Left ventricle myocardium inferior (tissue), 1 donor: ENCODE data around the gene EIPR1. TPM values are rescaled to one million over a fixed set of nuclear protein-coding genes. Genes with fewer than 3 reads are reported as not detected.

Experiments
- DNase-seq: peaks from one replicate; pipeline ENCODE4 v3.0.0-alpha.2; 2020
- H3K27ac ChIP-seq: fragments of 200-600 bp; replicated peaks from 2 replicates; pipeline ENCODE4 v1.8.0; 2021
- H3K27me3 ChIP-seq: fragments of 200-600 bp; 2 replicates; pipeline ENCODE4 v1.8.0; 2021; ENCODE audit warnings: low read depth
- H3K36me3 ChIP-seq: fragments of 200-600 bp; 2 replicates; pipeline ENCODE4 v1.8.0; 2021
- H3K4me1 ChIP-seq: fragments of 200-600 bp; 2 replicates; pipeline ENCODE4 v1.8.0; 2021
- H3K4me3 ChIP-seq: fragments of 200-600 bp; 2 replicates; pipeline ENCODE4 v1.8.0; 2021; ENCODE audit warnings: mild to moderate bottlenecking, moderate library complexity
- H3K9me3 ChIP-seq: fragments of 200-600 bp; replicated peaks from 2 replicates; pipeline ENCODE4 v1.8.0; 2021
- intact Hi-C: fragments of 100-400 bp; cut with micrococcal nuclease; formaldehyde crosslinking; loops from one replicate; pipeline ENCODE4 v1.11.0; 2022
- total RNA-seq: library from RNA; stranded (reverse); fragmentation: NEBNext Ultra II Directional; extraction: Animal tissue kit (Norgen Biotek cat#: 25700); gene quantifications from one replicate; pipeline ENCODE4 v1.2.1, GENCODE V29; 2021
- TF ChIP-seq, protein P1 (sequence below): fragments of 200-600 bp; IDR thresholded peaks from 2 replicates; pipeline ENCODE4 v1.8.0; 2021; ENCODE audit warnings: antibody characterized with exemption, mild to moderate bottlenecking, borderline replicate concordance
- donor health status: DM: no; HTN: yes; CAD: no; lungs with severe emphysema.

EIPR1 gene
- total RNA-seq, 1 donor from 2014 or later: 12.2 TPM

- intact Hi-C loops: no loop called here
- DNase-seq: no peak
- H3K27ac ChIP-seq: no peak overlapping the region
- peaks cover 13% of the 10 kb centered on the region for H3K9me3 ChIP-seq
- TF ChIP-seq, protein P1, sequence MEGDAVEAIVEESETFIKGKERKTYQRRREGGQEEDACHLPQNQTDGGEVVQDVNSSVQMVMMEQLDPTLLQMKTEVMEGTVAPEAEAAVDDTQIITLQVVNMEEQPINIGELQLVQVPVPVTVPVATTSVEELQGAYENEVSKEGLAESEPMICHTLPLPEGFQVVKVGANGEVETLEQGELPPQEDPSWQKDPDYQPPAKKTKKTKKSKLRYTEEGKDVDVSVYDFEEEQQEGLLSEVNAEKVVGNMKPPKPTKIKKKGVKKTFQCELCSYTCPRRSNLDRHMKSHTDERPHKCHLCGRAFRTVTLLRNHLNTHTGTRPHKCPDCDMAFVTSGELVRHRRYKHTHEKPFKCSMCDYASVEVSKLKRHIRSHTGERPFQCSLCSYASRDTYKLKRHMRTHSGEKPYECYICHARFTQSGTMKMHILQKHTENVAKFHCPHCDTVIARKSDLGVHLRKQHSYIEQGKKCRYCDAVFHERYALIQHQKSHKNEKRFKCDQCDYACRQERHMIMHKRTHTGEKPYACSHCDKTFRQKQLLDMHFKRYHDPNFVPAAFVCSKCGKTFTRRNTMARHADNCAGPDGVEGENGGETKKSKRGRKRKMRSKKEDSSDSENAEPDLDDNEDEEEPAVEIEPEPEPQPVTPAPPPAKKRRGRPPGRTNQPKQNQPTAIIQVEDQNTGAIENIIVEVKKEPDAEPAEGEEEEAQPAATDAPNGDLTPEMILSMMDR: no peak
- H3K27me3 ChIP-seq: no peaks in the 10 kb centered on the region
- no peak overlapping the region for H3K4me3 ChIP-seq
- no peaks in the 10 kb centered on the region for H3K4me1 ChIP-seq
- no peaks in the 10 kb centered on the region for H3K36me3 ChIP-seq
These were observed 208.3 kb downstream of the EIPR1 start for GRCh38 chr2:3169106-3169870.

DNA sequence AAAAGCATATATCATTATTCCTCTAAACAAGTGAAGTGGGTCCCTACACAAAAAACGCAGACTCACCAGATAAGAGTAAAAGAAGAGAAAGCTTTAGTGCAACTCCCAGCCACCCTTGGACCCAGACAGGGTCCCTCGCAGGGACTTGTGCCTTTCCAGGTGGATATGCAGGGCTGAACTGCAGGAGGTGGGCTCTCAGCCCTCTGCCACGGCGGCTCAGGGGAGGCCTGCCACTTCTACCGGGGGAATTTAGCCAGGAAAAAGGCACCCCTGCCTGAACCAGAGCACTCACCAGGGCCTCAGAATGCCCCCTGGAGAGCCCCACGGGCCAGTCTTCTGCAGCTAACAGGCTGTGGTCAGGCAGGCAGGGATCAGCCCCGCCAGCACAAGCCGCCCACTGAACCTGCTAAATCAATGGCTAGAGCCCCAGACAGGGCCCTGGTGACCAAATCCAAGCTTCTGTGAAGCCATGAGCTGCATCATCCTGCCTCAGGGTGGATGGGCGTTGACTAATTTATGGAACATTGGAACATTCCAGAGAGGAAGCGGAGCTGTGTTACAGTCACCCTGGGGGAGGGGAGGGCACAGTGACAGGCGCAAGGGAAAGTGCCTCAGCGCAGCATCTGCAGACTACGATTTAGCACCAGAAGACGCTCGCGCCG is 209.3 kb downstream of the EIPR1 start:
- H3K36me3 ChIP-seq: peaks cover 5% of the 10 kb centered on the region
- no peak for DNase-seq
- TF ChIP-seq, protein P1: no peak
- no peaks in the 10 kb centered on the region for H3K4me1 ChIP-seq
- no peak overlapping the region for H3K27ac ChIP-seq
- no peak overlapping the region for H3K4me3 ChIP-seq
- intact Hi-C loops: no loop called here
- no peaks in the 10 kb centered on the region for H3K27me3 ChIP-seq
- peaks cover 22% of the 10 kb centered on the region for H3K9me3 ChIP-seq

- Histone ChIP-seq H3K4me3 (no peak overlapping the region), H3K27ac (no peak overlapping the region), H3K27me3 (no peaks in the 10 kb centered on the region), H3K9me3 (peaks cover 33% of the 10 kb centered on the region), H3K4me1 (no peaks in the 10 kb centered on the region), H3K36me3 (peaks cover 22% of the 10 kb centered on the region)
- DNase-seq: no peak
- intact Hi-C loops: no loop called here
- TF ChIP-seq, protein P1: no peak
These were observed 214.2 kb downstream of the EIPR1 start for GRCh38 chr2:3163401-3163800.

DNA sequence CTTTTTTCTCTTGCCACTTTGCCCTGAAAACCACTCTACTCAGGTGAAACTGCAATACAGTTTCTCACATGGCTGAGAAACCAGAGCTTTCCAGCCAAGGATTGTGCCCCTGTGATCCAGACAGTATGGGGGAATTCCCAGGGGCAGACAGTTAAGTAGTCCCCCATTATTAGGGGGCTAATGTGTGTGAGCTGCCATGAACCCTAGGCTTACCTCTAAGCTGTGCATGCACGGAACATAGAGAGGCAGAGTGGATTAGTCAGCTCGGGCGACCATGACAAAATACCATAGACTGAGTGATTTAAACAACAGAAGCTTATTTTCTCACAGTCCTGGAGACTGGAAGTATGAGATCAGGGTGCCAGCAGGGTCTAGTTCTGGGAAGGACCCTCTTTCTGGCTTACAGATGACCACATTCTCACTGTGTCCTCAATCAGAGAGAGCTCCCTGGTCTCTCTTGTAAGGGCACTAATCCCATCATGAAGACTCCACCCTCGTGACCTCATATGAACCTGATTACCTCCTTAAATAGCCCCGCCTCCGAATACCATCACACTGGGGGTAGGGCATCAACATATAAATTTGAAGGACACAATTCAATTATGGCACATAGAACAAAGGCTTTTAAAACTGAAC is 215.1 kb downstream of the EIPR1 start:
- Histone ChIP-seq H3K36me3 (peaks cover 22% of the 10 kb centered on the region), H3K4me1 (no peaks in the 10 kb centered on the region), H3K9me3 (peaks cover 33% of the 10 kb centered on the region), H3K27me3 (no peaks in the 10 kb centered on the region), H3K27ac (no peak overlapping the region), H3K4me3 (no peak overlapping the region)
- DNase-seq: no peak
- TF ChIP-seq, protein P1: no peak
- intact Hi-C loops: no loop called here

GRCh38 chr2:3160751-3161330 is 216.8 kb downstream of the EIPR1 start:
- TF ChIP-seq, protein P1: no peak
- Histone ChIP-seq H3K9me3 (peaks cover 33% of the 10 kb centered on the region), H3K4me1 (no peaks in the 10 kb centered on the region), H3K27me3 (no peaks in the 10 kb centered on the region), H3K36me3 (peaks cover 22% of the 10 kb centered on the region), H3K27ac (no peak overlapping the region), H3K4me3 (no peak overlapping the region)
- intact Hi-C loops: no loop called here
- no peak for DNase-seq
